GM23248 (cell line): ENCODE measurements around the gene INPP4A. TPM values are rescaled to one million over a fixed set of nuclear protein-coding genes. Genes with fewer than 3 reads are reported as not detected.
A peak's percentile ranks its signal among the peaks of the same experiment; 100 is the strongest.

ENCODE experiments used
- DNase-seq: peaks from one replicate; pipeline ENCODE4 v3.0.0-alpha.2; 2015
- H2AFZ ChIP-seq: fragments of 200-600 bp; sonication (generic); 2 replicates; pipeline ENCODE4 v1.6.1; 2016; ENCODE audit warnings: antibody characterized with exemption
- H3F3A ChIP-seq: fragments of 200-600 bp; sonication (generic); 2 replicates; pipeline ENCODE4 v1.6.1; 2016; ENCODE audit warnings: mild to moderate bottlenecking, antibody characterized with exemption, mixed run types; ENCODE audit not compliant: insufficient read depth
- H3K27ac ChIP-seq: fragments of 200-600 bp; sonication (generic); 2 replicates; pipeline ENCODE4 v1.5.1; 2016; ENCODE audit warnings: mild to moderate bottlenecking
- H3K27me3 ChIP-seq: fragments of 200-600 bp; sonication (generic); replicated peaks from 2 replicates; pipeline ENCODE4 v1.6.1; 2016; ENCODE audit warnings: mild to moderate bottlenecking; ENCODE audit not compliant: insufficient read depth
- H3K36me3 ChIP-seq: fragments of 200-600 bp; sonication (generic); 2 replicates; pipeline ENCODE4 v1.6.1; 2016; ENCODE audit warnings: low read depth, mild to moderate bottlenecking
- H3K4me1 ChIP-seq: fragments of 200-600 bp; sonication (generic); 2 replicates; pipeline ENCODE4 v1.6.1; 2016; ENCODE audit warnings: mild to moderate bottlenecking; ENCODE audit not compliant: insufficient read depth
- H3K4me2 ChIP-seq: fragments of 200-600 bp; sonication (generic); one replicate; pipeline ENCODE4 v1.6.1; 2016; ENCODE audit warnings: mild to moderate bottlenecking; ENCODE audit not compliant: unreplicated experiment
- H3K4me3 ChIP-seq: fragments of 200-600 bp; sonication (generic); 2 replicates; pipeline ENCODE4 v1.5.1; 2016; ENCODE audit warnings: mild to moderate bottlenecking
- H3K79me2 ChIP-seq: fragments of 200-600 bp; sonication (generic); 2 replicates; pipeline ENCODE4 v1.6.1; 2016; ENCODE audit warnings: mild to moderate bottlenecking; ENCODE audit not compliant: insufficient read depth
- H3K9ac ChIP-seq: fragments of 200-600 bp; sonication (generic); 2 replicates; pipeline ENCODE4 v1.6.1; 2016; ENCODE audit warnings: mild to moderate bottlenecking
- H3K9me2 ChIP-seq: fragments of 200-600 bp; sonication (generic); 2 replicates; pipeline ENCODE4 v1.6.1; 2016; ENCODE audit warnings: mixed run types, mild to moderate bottlenecking, moderate library complexity; ENCODE audit not compliant: insufficient read depth
- H3K9me3 ChIP-seq: fragments of 200-600 bp; sonication (generic); one replicate; pipeline ENCODE4 v1.6.1; 2017; ENCODE audit warnings: low read depth
- H4K20me1 ChIP-seq: fragments of 200-600 bp; sonication (generic); 2 replicates; pipeline ENCODE4 v1.6.0; 2016; ENCODE audit not compliant: insufficient read depth
- EZH2 ChIP-seq: fragments of 200-600 bp; sonication (generic); IDR thresholded peaks from 2 replicates; pipeline ENCODE4 v1.6.1; 2018; ENCODE audit warnings: antibody characterized with exemption, mild to moderate bottlenecking; ENCODE audit not compliant: insufficient read depth, poor library complexity, severe bottlenecking
- EZH2phosphoT487 ChIP-seq: fragments of 200-600 bp; sonication (generic); IDR thresholded peaks from 2 replicates; pipeline ENCODE4 v1.6.1; 2018; ENCODE audit warnings: antibody characterized with exemption, moderate library complexity, mild to moderate bottlenecking, low read depth; ENCODE audit not compliant: insufficient read depth
- WGBS, 2 experiments: methylation state at CpG; one replicate each; pipeline ENCODE4 v1.1.6; 2015 to 2017; ENCODE audit warnings: low lambda C conversion rate in 2 of 2, low coverage in 1 of 2; ENCODE audit errors: missing lambda C conversion rate in 2 of 2; 5-methylcytosine and 5-hydroxymethylcytosine counted together
- in situ Hi-C: fragments of 300-500 bp; cut with MboI; formaldehyde crosslinking; loops from 2 replicates; pipeline ENCODE4 v1.15.0; 2020
- polyA plus RNA-seq: library from polyadenylated mRNA; unstranded; fragments of >200 nt; fragmentation: Nextera tagmentation; extraction: Ambion mirVana; gene quantifications from 2 replicates; pipeline ENCODE4 v1.2.1, GENCODE V29; 2016
- total RNA-seq: library from RNA; depleted of rRNA; stranded (reverse); fragments of >200 nt; shearing (Covaris generic); gene quantifications from 2 replicates; pipeline ENCODE4 v1.2.3, GENCODE V29; 2014

INPP4A gene
- total and polyA plus RNA-seq, 2 experiments from 2014 or later: 9.5 to 16.0 TPM

DNA sequence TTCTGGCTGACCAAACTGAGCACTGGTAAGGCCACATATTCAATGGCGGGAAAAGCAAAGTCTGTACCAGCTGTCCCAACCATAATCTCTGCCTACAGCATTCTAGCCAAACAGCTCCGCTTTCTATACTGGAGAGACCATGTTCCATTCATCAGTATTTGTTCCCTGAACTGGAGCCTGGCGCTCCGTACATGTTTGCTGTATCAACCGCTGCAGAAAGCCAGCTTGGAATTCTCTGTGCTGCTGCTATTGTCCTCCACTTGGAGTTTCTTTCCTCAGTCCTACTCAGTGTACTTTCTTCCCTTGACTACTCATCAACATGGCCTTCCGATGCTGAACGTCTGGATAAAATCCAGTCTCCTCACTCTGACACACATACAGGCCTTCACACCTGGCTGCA, 161.8 kb downstream of the INPP4A start:
- TF ChIP-seq EZH2 (no peak), EZH2phosphoT487 (no peak)
- no peak overlapping the region for H3K27ac ChIP-seq
- 0 out of 2 replicates have a peak, but pooled peaks cover 5% of the 10 kb centered on the region for H3F3A ChIP-seq
- H3K79me2 ChIP-seq: peaks cover 84% of the 10 kb centered on the region
- no peak for DNase-seq
- no peak overlapping the region for H3K4me3 ChIP-seq
- H3K4me2 ChIP-seq: peak overlapping the region; percentile 99
- no peaks in the 10 kb centered on the region for H3K9me3 ChIP-seq
- in situ Hi-C loops: loop anchor here (10.0 kb wide), 1 partner anchor 192 kb away; no protein-coding TSS in a partner anchor
- H3K36me3 ChIP-seq: peaks cover 26% of the 10 kb centered on the region
- no peaks in the 10 kb centered on the region for H3K9me2 ChIP-seq
- 82 to 83% methylated on average over 7 of the region's 7 CpGs for WGBS, 2 experiments
- peak overlapping the region; percentile 99; the same call in 1 of the 2 replicates for H3K9ac ChIP-seq
- H2AFZ ChIP-seq: no peak overlapping the region
- H3K27me3 ChIP-seq: no peaks in the 10 kb centered on the region
- H4K20me1 ChIP-seq: no peaks in the 10 kb centered on the region
- peaks cover 27% of the 10 kb centered on the region for H3K4me1 ChIP-seq

DNA sequence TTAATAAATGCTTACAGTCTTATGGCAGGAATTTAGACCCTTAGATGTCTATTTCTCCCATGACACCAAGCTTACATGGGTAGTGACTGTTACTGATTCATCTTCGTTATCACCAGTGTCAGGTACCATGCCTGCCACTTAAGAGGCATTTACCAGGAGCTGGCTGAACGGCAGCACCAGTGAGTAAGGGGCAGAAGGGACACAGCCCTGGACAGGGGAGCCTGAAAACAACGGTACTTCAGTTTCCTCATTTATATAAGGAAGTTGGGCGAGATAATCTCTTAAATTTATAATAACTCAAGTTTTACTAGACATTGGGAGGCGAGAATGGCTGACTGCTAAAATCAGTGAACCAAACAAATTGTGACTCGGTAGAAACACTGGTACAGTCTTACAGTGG, 162.4 kb downstream of the INPP4A start:
- peaks cover 90% of the 10 kb centered on the region for H3K79me2 ChIP-seq
- peaks cover 27% of the 10 kb centered on the region for H3K4me1 ChIP-seq
- no peak overlapping the region; the same call in 1 of the 2 replicates for H2AFZ ChIP-seq
- no peaks in the 10 kb centered on the region for H3K9me2 ChIP-seq
- H4K20me1 ChIP-seq: no peaks in the 10 kb centered on the region
- H3K4me2 ChIP-seq: peak overlapping the region; percentile 99
- H3K27me3 ChIP-seq: no peaks in the 10 kb centered on the region
- in situ Hi-C loops: loop anchor here (10.0 kb wide), 1 partner anchor 192 kb away; no protein-coding TSS in a partner anchor
- H3K4me3 ChIP-seq: peak overlapping the region; percentile 87
- WGBS, 2 experiments: 41 to 45% methylated on average over 6 of the region's 6 CpGs
- no peaks in the 10 kb centered on the region for H3K9me3 ChIP-seq
- DNase-seq: no peak
- H3K9ac ChIP-seq: peak overlapping the region; percentile 99
- TF ChIP-seq EZH2 (no peak), EZH2phosphoT487 (no peak)
- no peak overlapping the region; the same call in 1 of the 2 replicates for H3K27ac ChIP-seq
- H3K36me3 ChIP-seq: peaks cover 20% of the 10 kb centered on the region
- 0 out of 2 replicates have a peak, but pooled peaks cover 5% of the 10 kb centered on the region for H3F3A ChIP-seq

DNA sequence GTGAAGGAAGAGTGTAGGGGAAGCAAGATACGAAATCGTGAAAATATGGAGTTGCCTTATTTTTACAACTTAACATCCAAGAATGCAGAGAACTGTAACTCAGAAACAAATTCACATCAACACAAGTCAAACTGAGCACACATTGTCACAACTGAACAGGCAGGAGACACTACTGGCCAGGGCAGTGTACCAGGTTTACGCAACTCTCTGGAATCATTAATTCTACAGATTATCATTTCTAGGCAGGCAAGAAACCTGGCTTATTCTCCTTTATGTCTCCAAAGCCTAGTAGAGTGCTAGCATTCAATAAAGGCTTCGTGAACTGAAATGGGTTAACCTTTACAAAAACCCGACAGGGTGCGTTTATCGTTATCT, 163.1 kb downstream of the INPP4A start:
- H3K4me3 ChIP-seq: peak overlapping the region; percentile 87
- 0 out of 2 replicates have a peak, but pooled peaks cover 5% of the 10 kb centered on the region for H3F3A ChIP-seq
- peak; percentile 57 for DNase-seq
- H2AFZ ChIP-seq: peak overlapping the region; percentile 97
- no peaks in the 10 kb centered on the region for H3K9me2 ChIP-seq
- H3K4me1 ChIP-seq: peaks cover 27% of the 10 kb centered on the region
- peak overlapping the region; percentile 99 for H3K9ac ChIP-seq
- H3K27me3 ChIP-seq: no peaks in the 10 kb centered on the region
- WGBS, 2 experiments: 3 to 4% methylated on average over 7 of the region's 7 CpGs
- H4K20me1 ChIP-seq: no peaks in the 10 kb centered on the region
- H3K27ac ChIP-seq: peak overlapping the region; percentile 93
- peak overlapping the region; percentile 99 for H3K4me2 ChIP-seq
- in situ Hi-C loops: loop anchor here (10.0 kb wide), 1 partner anchor 193 kb away; no protein-coding TSS in a partner anchor
- no peak for TF ChIP-seq EZH2phosphoT487
- TF ChIP-seq EZH2: no peak
- peaks cover 21% of the 10 kb centered on the region for H3K36me3 ChIP-seq
- peaks cover 97% of the 10 kb centered on the region for H3K79me2 ChIP-seq
- no peaks in the 10 kb centered on the region for H3K9me3 ChIP-seq

DNA sequence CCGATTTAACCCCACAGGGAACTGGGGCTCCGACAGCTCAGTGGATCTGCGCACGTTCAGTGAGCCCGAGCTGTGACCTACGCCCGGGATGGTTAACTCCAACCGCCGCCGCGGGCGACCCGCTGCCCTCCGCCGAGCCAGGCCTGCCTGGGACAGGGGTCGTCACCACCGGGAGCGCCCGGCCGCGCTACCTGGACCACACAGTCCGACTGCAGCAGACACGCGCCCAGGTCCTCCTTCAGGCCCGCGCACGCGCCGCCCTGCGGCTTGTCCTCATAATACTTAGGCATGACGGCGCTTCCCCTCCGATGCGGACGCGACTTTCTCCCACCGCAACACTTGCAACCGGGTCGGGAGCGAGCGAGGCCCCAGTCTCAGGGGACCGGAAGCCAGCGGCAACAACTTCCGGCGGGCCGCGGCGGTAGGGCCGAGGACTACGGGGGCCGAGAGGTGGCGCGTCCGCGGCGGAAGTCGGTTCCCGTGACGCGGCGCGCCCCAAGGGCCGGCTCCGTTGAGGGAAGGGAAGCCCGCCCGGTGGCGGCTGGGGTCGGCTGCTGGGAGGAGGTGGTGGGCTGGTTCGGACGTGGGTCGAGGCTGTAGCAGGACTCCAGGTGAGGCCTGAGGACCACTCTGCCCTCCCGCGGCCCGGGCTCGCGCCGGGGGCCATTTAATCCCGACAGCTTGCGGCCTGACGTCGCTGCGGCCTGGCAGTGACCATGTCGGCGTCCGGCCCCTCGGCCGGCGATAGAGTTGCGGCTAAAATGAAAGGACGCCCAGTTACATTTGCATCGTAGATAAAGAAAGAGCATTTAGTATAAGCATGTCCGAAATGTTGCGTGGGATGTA, 163.7 kb downstream of the INPP4A start, which contains the start of the genes COA5 and UNC50:
Gene COA5 (minus strand): TSS at position 397 of the 846 bp plus-strand sequence. CDS start 107 bp downstream, at position 290.
Gene UNC50 (plus strand): TSS at position 474 of the 846 bp plus-strand sequence. CDS start 1,171 bp downstream, outside the sequence.
- in situ Hi-C loops: loop anchor here (10.0 kb wide), 1 partner anchor 194 kb away; no protein-coding TSS in a partner anchor
- H3K9ac ChIP-seq: peak within 1 kb of the TSS; percentile 99

More for the DNA sequence above, 163.7 kb downstream of the INPP4A start, which contains the start of the genes COA5 and UNC50:
- Histone ChIP-seq H3K9me3 (no peaks in the 10 kb centered on the region), H3K36me3 (peaks cover 21% of the 10 kb centered on the region), H3F3A (0 out of 2 replicates have a peak, but pooled peaks cover 5% of the 10 kb centered on the region), H3K9me2 (no peaks in the 10 kb centered on the region), H3K4me2 (peak within 1 kb of the TSS; percentile 99), H3K27me3 (no peaks in the 10 kb centered on the region), H3K27ac (peak within 1 kb of the TSS; percentile 93), H3K4me1 (peaks cover 27% of the 10 kb centered on the region), H3K4me3 (peak within 1 kb of the TSS; percentile 87), H3K79me2 (peaks cover 98% of the 10 kb centered on the region), H2AFZ (peak within 1 kb of the TSS; percentile 97), H4K20me1 (no peaks in the 10 kb centered on the region)
- peak; percentile 96 for DNase-seq
- 0 to 1% methylated on average over 81 to 86 of the region's 93 CpGs for WGBS, 2 experiments
- no peak for TF ChIP-seq EZH2phosphoT487
- no peak for TF ChIP-seq EZH2
